Measurements from ENCODE around the gene NRXN2. TPM values are rescaled to one million over a fixed set of nuclear protein-coding genes. Genes with fewer than 3 reads are reported as not detected.

The NRXN2 gene
- total and polyA plus RNA-seq, 4 donors: 2.6 to 35.9 (median 15.6) TPM

GRCh38 chr11:64684357-64684756 is 38.6 kb downstream of the NRXN2 start:
- Histone ChIP-seq H3K4me3 (ENCODE audit: low read length in 2 of 2) (no peak overlapping the region), H3K9me3 (ENCODE audit: control insufficient read depth, low read length) (no peaks in the 10 kb centered on the region), H3K36me3 (ENCODE audit: control insufficient read depth in 1 of 2, insufficient read depth in 2 of 2, low read length in 1 of 2) (no peaks in the 10 kb centered on the region), H3K27me3 (ENCODE audit: control insufficient read depth in 1 of 2, insufficient read depth in 2 of 2, low read length in 1 of 2) (no peaks in the 10 kb centered on the region), H3K4me1 (ENCODE audit: control insufficient read depth in 1 of 2, insufficient read depth in 2 of 2, low read length in 2 of 2) (no peaks in the 10 kb centered on the region), H3K27ac (ENCODE audit: low read depth in 1 of 2, low read length in 2 of 2) (no peak overlapping the region)
- intact Hi-C loops (cut with DNase I): no loop called here
- DNase-seq (no peak), ATAC-seq (ENCODE audit: low FRiP score) (no peak)
- WGBS, 2 donors: 89 to 95% methylated on average over 8 of the region's 8 CpGs

DNA sequence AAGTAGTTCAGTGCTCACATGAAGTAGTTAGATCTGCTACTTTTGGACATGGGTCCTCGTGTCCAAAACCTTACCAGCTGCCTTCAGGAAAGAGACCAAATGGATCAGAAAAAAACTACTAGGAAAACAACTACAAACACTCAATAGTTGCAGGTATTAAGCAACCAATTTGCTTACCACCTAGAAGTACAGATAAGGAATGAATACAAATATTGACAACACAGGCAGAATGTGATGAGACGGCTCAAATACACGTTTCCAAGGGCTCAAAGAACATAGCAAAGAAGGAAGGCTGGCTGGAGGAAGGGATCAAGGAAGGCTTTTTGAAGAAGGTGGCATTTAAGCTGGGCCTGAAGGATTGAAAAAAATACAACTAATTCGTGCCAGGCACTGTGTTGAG is 41.8 kb downstream of the NRXN2 start:
- H3K27ac ChIP-seq (ENCODE audit: low read depth in 1 of 2, low read length in 2 of 2): no peak overlapping the region
- H3K4me1 ChIP-seq (ENCODE audit: control insufficient read depth in 1 of 2, insufficient read depth in 2 of 2, low read length in 2 of 2): no peaks in the 10 kb centered on the region
- intact Hi-C loops (cut with DNase I): no loop called here
- H3K4me3 ChIP-seq (ENCODE audit: low read length in 2 of 2): no peak overlapping the region
- DNase-seq (no peak), ATAC-seq (ENCODE audit: low FRiP score) (no peak)
- H3K27me3 ChIP-seq (ENCODE audit: control insufficient read depth in 1 of 2, insufficient read depth in 2 of 2, low read length in 1 of 2): no peaks in the 10 kb centered on the region
- no peaks in the 10 kb centered on the region for H3K36me3 ChIP-seq (ENCODE audit: control insufficient read depth in 1 of 2, insufficient read depth in 2 of 2, low read length in 1 of 2)
- WGBS, 2 donors: 85% methylated on average over 4 of the region's 4 CpGs
- H3K9me3 ChIP-seq (ENCODE audit: control insufficient read depth, low read length): no peaks in the 10 kb centered on the region

DNA sequence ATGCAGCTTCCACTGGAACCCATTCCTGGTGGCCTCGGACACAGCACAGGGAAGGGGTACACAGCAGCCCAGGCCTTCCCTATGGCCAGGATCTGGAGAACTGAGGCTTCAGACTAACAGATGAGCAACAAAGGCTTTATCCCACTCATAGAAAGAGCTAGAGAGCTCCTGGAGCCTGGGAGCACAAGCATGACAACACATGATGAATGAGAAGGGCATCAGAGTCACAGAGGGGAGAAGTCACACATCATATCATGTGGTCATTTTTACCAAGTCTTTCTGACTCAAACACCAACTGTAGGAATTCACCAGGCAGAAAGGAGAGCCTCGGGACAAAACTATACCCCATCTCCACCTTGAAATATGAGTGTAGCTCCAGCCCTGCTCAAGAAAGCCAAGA is 43.2 kb downstream of the NRXN2 start:
- intact Hi-C loops (cut with DNase I): no loop called here
- Histone ChIP-seq H3K4me3 (ENCODE audit: low read length in 2 of 2) (no peak overlapping the region), H3K27me3 (ENCODE audit: control insufficient read depth in 1 of 2, insufficient read depth in 2 of 2, low read length in 1 of 2) (no peaks in the 10 kb centered on the region), H3K27ac (ENCODE audit: low read depth in 1 of 2, low read length in 2 of 2) (no peak overlapping the region), H3K4me1 (ENCODE audit: control insufficient read depth in 1 of 2, insufficient read depth in 2 of 2, low read length in 2 of 2) (peaks cover 0 to 2% of the 10 kb centered on the region in 2 donors), H3K36me3 (ENCODE audit: control insufficient read depth in 1 of 2, insufficient read depth in 2 of 2, low read length in 1 of 2) (no peaks in the 10 kb centered on the region), H3K9me3 (ENCODE audit: control insufficient read depth, low read length) (no peaks in the 10 kb centered on the region)
- DNase-seq: no peak
- ATAC-seq (ENCODE audit: low FRiP score): no peak
- 41 to 59% methylated on average over 1 to 2 of the region's 2 CpGs for WGBS, 2 donors

- Histone ChIP-seq H3K4me3 (ENCODE audit: low read length in 2 of 2) (no peak overlapping the region), H3K27me3 (ENCODE audit: control insufficient read depth in 1 of 2, insufficient read depth in 2 of 2, low read length in 1 of 2) (no peaks in the 10 kb centered on the region), H3K9me3 (ENCODE audit: control insufficient read depth, low read length) (no peaks in the 10 kb centered on the region), H3K36me3 (ENCODE audit: control insufficient read depth in 1 of 2, insufficient read depth in 2 of 2, low read length in 1 of 2) (no peaks in the 10 kb centered on the region), H3K27ac (ENCODE audit: low read depth in 1 of 2, low read length in 2 of 2) (no peak overlapping the region), H3K4me1 (ENCODE audit: control insufficient read depth in 1 of 2, insufficient read depth in 2 of 2, low read length in 2 of 2) (peaks cover 0 to 2% of the 10 kb centered on the region in 2 donors)
- intact Hi-C loops (cut with DNase I): no loop called here
- 91 to 93% methylated on average over 6 of the region's 6 CpGs for WGBS, 2 donors
- DNase-seq (peak in 1 of 2 donors; percentile 36), ATAC-seq (ENCODE audit: low FRiP score) (no peak)
Observed at GRCh38 chr11:64677441-64678023, 45.5 kb downstream of the NRXN2 start.

DNA sequence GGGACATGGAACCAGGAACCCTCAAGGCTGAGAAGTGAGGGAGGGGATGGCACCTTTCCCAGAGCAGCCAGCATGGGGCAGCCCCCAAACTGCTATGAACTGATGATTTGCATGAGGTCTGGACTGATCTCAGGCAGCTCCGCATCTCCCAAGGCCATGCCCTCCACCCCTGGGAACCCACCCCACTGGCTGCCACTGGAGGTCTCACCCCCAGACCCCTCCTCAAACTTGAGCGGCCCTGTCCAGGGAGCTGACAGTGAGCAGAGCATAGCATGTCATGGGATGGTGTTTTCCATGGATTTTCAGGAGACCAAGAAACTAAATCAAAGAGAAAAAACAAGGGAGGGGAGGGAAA is 46.8 kb downstream of the NRXN2 start:
- H3K36me3 ChIP-seq (ENCODE audit: control insufficient read depth in 1 of 2, insufficient read depth in 2 of 2, low read length in 1 of 2): no peaks in the 10 kb centered on the region
- no peak overlapping the region for H3K4me3 ChIP-seq (ENCODE audit: low read length in 2 of 2)
- no peaks in the 10 kb centered on the region for H3K9me3 ChIP-seq (ENCODE audit: control insufficient read depth, low read length)
- intact Hi-C loops (cut with DNase I): no loop called here
- H3K27ac ChIP-seq (ENCODE audit: low read depth in 1 of 2, low read length in 2 of 2): no peak overlapping the region
- H3K4me1 ChIP-seq (ENCODE audit: control insufficient read depth in 1 of 2, insufficient read depth in 2 of 2, low read length in 2 of 2): peaks cover 0 to 2% of the 10 kb centered on the region in 2 donors
- 94 to 95% methylated on average over 2 of the region's 2 CpGs for WGBS, 2 donors
- ATAC-seq (ENCODE audit: low FRiP score) (no peak), DNase-seq (peak in 1 of 2 donors; percentile 13)
- no peaks in the 10 kb centered on the region for H3K27me3 ChIP-seq (ENCODE audit: control insufficient read depth in 1 of 2, insufficient read depth in 2 of 2, low read length in 1 of 2)

DNA sequence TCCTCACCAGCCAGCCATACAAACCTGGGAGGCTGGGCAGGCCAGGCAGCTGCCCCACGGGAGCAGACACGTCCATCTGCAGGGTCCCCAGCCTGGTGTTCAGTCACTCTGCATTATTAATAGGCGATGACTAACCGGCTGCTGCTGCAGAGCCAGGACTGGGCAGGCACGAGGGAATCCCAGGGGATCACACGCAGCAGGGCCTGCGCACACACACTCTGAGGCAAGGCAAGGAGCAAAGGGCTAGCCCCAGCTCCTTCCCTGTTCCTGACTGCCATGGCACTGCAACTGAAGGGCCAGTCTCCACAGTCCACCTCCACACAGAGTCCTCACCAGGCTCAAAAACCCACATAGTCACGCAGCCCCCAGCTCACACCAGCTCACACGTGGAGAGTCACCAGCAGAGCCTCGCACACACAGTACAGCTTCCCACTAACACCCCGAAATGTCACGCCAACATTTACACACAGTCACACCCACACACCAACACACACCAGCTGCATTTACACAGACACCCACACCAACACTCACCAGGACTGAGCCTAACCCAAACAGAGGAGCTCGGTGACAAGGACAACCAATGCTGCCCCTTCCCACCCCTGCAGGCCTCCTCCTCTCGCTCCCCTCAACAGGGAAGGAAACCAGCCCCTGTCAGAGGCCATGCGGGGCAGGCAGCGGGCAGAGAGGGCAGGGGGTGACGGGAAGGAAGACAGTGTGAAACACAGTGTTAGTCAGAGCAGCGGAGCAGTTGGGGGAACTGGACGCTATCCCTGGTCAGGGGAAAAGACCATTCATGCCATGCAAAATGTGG is 47.3 kb downstream of the NRXN2 start:
- H3K27ac ChIP-seq (ENCODE audit: low read depth in 1 of 2, low read length in 2 of 2): peak overlapping the region in 1 of 2 donors; percentile 90
- H3K36me3 ChIP-seq (ENCODE audit: control insufficient read depth in 1 of 2, insufficient read depth in 2 of 2, low read length in 1 of 2): no peaks in the 10 kb centered on the region
- H3K4me3 ChIP-seq (ENCODE audit: low read length in 2 of 2): no peak overlapping the region
- no peaks in the 10 kb centered on the region for H3K27me3 ChIP-seq (ENCODE audit: control insufficient read depth in 1 of 2, insufficient read depth in 2 of 2, low read length in 1 of 2)
- peak; percentile 96 for ATAC-seq (ENCODE audit: low FRiP score)
- peaks cover 0 to 2% of the 10 kb centered on the region in 2 donors for H3K4me1 ChIP-seq (ENCODE audit: control insufficient read depth in 1 of 2, insufficient read depth in 2 of 2, low read length in 2 of 2)
- intact Hi-C loops (cut with DNase I): no loop called here
- 39 to 49% methylated on average over 19 of the region's 19 CpGs for WGBS, 2 donors
- peak; percentile 93 for DNase-seq
- H3K9me3 ChIP-seq (ENCODE audit: control insufficient read depth, low read length): no peaks in the 10 kb centered on the region

- DNase-seq: no peak
- H3K4me1 ChIP-seq (ENCODE audit: control insufficient read depth in 1 of 2, insufficient read depth in 2 of 2, low read length in 2 of 2): peaks cover 0 to 2% of the 10 kb centered on the region in 2 donors
- no peaks in the 10 kb centered on the region for H3K36me3 ChIP-seq (ENCODE audit: control insufficient read depth in 1 of 2, insufficient read depth in 2 of 2, low read length in 1 of 2)
- no peaks in the 10 kb centered on the region for H3K9me3 ChIP-seq (ENCODE audit: control insufficient read depth, low read length)
- intact Hi-C loops (cut with DNase I): no loop called here
- peak overlapping the region; percentile 45 to 90 for H3K27ac ChIP-seq (ENCODE audit: low read depth in 1 of 2, low read length in 2 of 2)
- WGBS, 2 donors: 92 to 96% methylated on average over 2 of the region's 2 CpGs
- H3K27me3 ChIP-seq (ENCODE audit: control insufficient read depth in 1 of 2, insufficient read depth in 2 of 2, low read length in 1 of 2): no peaks in the 10 kb centered on the region
- ATAC-seq (ENCODE audit: low FRiP score): no peak
- no peak overlapping the region for H3K4me3 ChIP-seq (ENCODE audit: low read length in 2 of 2)
Observed at GRCh38 chr11:64674774-64675173, 48.2 kb downstream of the NRXN2 start.

GRCh38 chr11:64673279-64673678 is 49.7 kb downstream of the NRXN2 start:
- intact Hi-C loops (cut with DNase I): no loop called here
- H3K27me3 ChIP-seq (ENCODE audit: control insufficient read depth in 1 of 2, insufficient read depth in 2 of 2, low read length in 1 of 2): no peaks in the 10 kb centered on the region
- peaks cover 0 to 2% of the 10 kb centered on the region in 2 donors for H3K4me1 ChIP-seq (ENCODE audit: control insufficient read depth in 1 of 2, insufficient read depth in 2 of 2, low read length in 2 of 2)
- H3K4me3 ChIP-seq (ENCODE audit: low read length in 2 of 2): no peak overlapping the region
- 97% methylated on average over 1 of the region's 1 CpG for WGBS, 2 donors
- no peaks in the 10 kb centered on the region for H3K36me3 ChIP-seq (ENCODE audit: control insufficient read depth in 1 of 2, insufficient read depth in 2 of 2, low read length in 1 of 2)
- DNase-seq (no peak), ATAC-seq (ENCODE audit: low FRiP score) (no peak)
- H3K27ac ChIP-seq (ENCODE audit: low read depth in 1 of 2, low read length in 2 of 2): no peak overlapping the region
- no peaks in the 10 kb centered on the region for H3K9me3 ChIP-seq (ENCODE audit: control insufficient read depth, low read length)

GRCh38 chr11:64672875-64673274 is 50.1 kb downstream of the NRXN2 start:
- DNase-seq (no peak), ATAC-seq (ENCODE audit: low FRiP score) (no peak)
- 98% methylated on average over 2 of the region's 2 CpGs for WGBS, 2 donors
- intact Hi-C loops (cut with DNase I): no loop called here
- H3K36me3 ChIP-seq (ENCODE audit: control insufficient read depth in 1 of 2, insufficient read depth in 2 of 2, low read length in 1 of 2): no peaks in the 10 kb centered on the region
- peaks cover 0 to 2% of the 10 kb centered on the region in 2 donors for H3K4me1 ChIP-seq (ENCODE audit: control insufficient read depth in 1 of 2, insufficient read depth in 2 of 2, low read length in 2 of 2)
- H3K4me3 ChIP-seq (ENCODE audit: low read length in 2 of 2): no peak overlapping the region
- H3K27ac ChIP-seq (ENCODE audit: low read depth in 1 of 2, low read length in 2 of 2): no peak overlapping the region
- H3K27me3 ChIP-seq (ENCODE audit: control insufficient read depth in 1 of 2, insufficient read depth in 2 of 2, low read length in 1 of 2): no peaks in the 10 kb centered on the region
- H3K9me3 ChIP-seq (ENCODE audit: control insufficient read depth, low read length): no peaks in the 10 kb centered on the region
